Measurements from ENCODE around the gene TBC1D9. TPM values are rescaled to one million over a fixed set of nuclear protein-coding genes. Genes with fewer than 3 reads are reported as not detected.
A peak's percentile ranks its signal among the peaks of the same experiment; 100 is the strongest.

Gene TBC1D9
- total RNA-seq, 4 donors from 2014 or later: 13.3 to 17.5 (median 15.2) TPM

DNA sequence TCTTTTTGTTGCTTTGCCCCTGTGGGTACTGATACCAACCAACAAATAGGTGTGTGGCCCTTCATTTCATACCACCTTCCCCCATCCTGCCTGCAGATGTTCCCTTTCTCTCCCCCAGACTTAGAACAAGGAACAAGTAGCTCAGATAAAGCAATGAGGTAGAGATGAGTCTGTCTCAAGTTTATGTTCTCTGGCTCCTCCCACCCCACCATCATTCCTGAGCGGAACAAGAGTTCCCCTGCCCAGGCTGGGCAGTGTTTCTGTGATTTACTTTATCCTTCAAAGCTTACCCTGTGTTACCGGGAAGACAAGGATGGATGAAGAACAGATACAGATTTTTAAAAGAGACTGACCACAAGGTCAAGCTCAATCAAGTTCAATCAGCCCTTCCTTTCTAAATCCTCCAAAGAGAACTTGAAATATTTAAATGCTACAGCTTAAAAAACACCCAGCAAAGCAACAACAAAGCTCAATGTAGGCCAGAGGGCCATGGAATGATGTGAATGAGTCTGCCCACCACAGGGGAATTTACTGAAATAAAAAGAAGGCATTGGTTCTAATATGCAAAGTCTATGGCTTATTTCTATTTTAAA lies 107.4 kb downstream of the TBC1D9 start:
- Histone ChIP-seq H3K36me3 (no peaks in the 10 kb centered on the region), H3K4me1 (no peaks in the 10 kb centered on the region), H3K27ac (no peak overlapping the region), H3K9me3 (no peaks in the 10 kb centered on the region), H3K4me3 (replicated peaks in 1 of 3) (no peak overlapping the region), H3K27me3 (no peaks in the 10 kb centered on the region)
- intact Hi-C loops (cut with DNase I): no loop called here
- no peak for DNase-seq
- no peak for TF ChIP-seq POLR2A (IDR thresholded peaks at IDR 0.05)
- no peak for TF ChIP-seq CTCF (IDR thresholded peaks at IDR 0.05)
- 88 to 100% methylated on average over 2 of the region's 2 CpGs for WGBS, 2 donors

DNA sequence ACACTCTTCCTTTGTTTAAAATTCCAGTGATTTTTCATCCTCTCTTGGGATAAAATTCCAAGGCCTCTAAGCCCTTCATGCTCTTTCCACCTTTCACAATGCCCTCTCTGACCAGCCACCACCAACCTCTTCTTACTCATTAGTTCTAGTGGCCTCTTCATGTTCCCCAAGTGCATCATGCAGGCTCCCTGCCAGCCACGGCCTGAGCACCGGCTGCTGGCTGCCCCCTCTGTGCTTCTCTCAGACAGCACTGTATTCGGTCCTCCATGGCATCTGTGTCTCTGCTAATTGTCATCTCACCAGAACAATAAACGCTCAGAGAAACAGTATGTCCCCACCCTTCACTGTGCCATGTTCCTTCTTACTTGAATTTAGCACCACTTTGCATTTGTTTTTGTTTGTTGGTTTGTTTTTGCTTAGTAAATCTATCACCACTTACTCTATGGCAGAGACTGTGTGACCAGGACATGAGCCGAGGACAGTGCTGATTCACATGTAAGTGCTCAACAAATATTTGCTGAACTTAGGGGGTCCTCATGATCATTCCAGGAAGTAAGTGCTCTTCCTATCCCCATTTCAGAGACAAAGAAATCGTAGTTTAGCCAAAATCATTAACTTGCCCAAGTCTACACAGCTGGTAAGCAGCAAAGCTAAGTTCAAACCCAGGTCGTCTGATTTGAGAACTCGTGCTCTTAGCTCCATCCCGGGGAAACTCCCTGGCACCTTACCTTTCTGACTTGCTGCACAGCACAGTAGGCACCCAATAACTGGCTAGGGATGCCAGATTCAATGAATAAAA lies 110.4 kb downstream of the TBC1D9 start:
- Histone ChIP-seq H3K27ac (no peak overlapping the region), H3K4me1 (no peaks in the 10 kb centered on the region), H3K27me3 (no peaks in the 10 kb centered on the region), H3K9me3 (no peaks in the 10 kb centered on the region), H3K4me3 (replicated peaks in 1 of 3) (no peak overlapping the region), H3K36me3 (no peaks in the 10 kb centered on the region)
- WGBS, 2 donors: 57 to 58% methylated on average over 9 of the region's 9 CpGs
- intact Hi-C loops (cut with DNase I): no loop called here
- no peak for TF ChIP-seq POLR2A (IDR thresholded peaks at IDR 0.05)
- DNase-seq: peak; percentile 49 to 66

DNA sequence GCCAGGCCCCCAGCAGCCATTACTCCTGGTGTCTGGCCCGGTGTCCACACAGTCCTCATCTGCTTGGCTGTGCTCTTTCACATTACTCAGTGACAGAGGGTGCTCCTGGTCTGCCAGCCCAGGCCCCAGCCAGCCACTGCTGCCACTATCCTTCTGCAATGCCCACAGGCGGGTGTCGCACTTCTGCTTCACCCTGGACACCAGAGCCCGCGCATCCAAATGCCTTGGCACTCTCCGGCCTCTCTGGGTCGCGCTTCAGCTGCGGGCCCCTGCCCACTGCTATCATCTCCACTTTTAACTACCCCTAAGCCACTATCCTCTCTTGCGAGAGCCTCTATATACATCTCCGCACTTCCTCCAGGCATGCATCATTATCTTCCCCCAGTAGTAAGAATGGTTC lies 111.0 kb downstream of the TBC1D9 start:
- no peak for DNase-seq
- intact Hi-C loops (cut with DNase I): no loop called here
- Histone ChIP-seq H3K9me3 (no peaks in the 10 kb centered on the region), H3K27ac (no peak overlapping the region), H3K27me3 (no peaks in the 10 kb centered on the region), H3K4me3 (replicated peaks in 1 of 3) (no peak overlapping the region), H3K4me1 (no peaks in the 10 kb centered on the region), H3K36me3 (no peaks in the 10 kb centered on the region)
- TF ChIP-seq POLR2A (IDR thresholded peaks at IDR 0.05) (no peak), CTCF (IDR thresholded peaks at IDR 0.05) (no peak)
- WGBS, 2 donors: 88% methylated on average over 11 of the region's 11 CpGs

DNA sequence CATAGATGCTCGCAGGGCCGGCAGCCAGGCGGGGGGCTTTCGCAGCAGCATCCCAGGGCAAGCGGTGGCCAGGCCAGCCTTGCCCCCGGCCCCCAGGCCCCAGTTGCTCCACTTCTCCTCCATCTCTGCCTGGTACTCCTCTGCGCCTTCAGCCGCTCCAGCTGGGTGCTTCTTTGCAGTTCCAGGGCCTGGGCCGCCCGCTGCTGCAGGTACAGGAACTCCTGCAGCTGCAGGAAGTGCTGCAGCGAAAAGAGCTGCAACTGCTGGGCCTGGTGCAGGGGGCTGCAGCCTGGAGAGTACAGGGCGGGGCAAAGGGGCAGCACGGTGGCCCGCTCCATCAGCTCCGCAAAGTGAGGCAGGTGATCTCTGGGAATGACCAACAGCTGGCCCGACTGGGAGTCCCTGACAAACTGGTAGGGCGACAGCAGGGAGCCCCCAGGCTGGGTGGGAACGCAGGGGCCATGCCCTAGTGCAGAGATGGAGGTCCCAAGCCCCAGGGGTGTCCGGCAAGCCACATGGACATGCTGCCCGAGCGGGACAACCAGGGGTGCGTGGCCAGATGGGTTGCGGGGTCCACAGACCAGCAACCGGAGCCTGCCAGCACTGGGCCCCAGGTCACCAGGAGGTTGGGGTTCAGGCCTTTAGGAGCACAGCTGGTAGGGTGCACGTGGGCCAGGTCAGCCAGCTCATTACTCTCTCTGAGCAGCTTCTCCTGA lies 111.6 kb downstream of the TBC1D9 start:
- WGBS, 2 donors: 88 to 95% methylated on average over 5 to 17 of the region's 25 CpGs
- Histone ChIP-seq H3K4me1 (no peaks in the 10 kb centered on the region), H3K27me3 (no peaks in the 10 kb centered on the region), H3K36me3 (no peaks in the 10 kb centered on the region), H3K9me3 (no peaks in the 10 kb centered on the region), H3K4me3 (replicated peaks in 1 of 3) (no peak overlapping the region), H3K27ac (no peak overlapping the region)
- no peak for TF ChIP-seq POLR2A (IDR thresholded peaks at IDR 0.05)
- TF ChIP-seq CTCF (IDR thresholded peaks at IDR 0.05): no peak
- no peak for DNase-seq
- intact Hi-C loops (cut with DNase I): no loop called here

- TF ChIP-seq CTCF (IDR thresholded peaks at IDR 0.05) (no peak), POLR2A (IDR thresholded peaks at IDR 0.05) (no peak)
- no peak for DNase-seq
- Histone ChIP-seq H3K27ac (no peak overlapping the region), H3K4me1 (no peaks in the 10 kb centered on the region), H3K36me3 (no peaks in the 10 kb centered on the region), H3K9me3 (no peaks in the 10 kb centered on the region), H3K27me3 (no peaks in the 10 kb centered on the region), H3K4me3 (replicated peaks in 1 of 3) (no peak overlapping the region)
- intact Hi-C loops (cut with DNase I): no loop called here
- WGBS, 2 donors: 97% methylated on average over 22 to 31 of the region's 33 CpGs
Observed at GRCh38 chr4:140643571-140644055, 112.6 kb downstream of the TBC1D9 start.
